ENCODE results near the gene MAMLD1.

DNA sequence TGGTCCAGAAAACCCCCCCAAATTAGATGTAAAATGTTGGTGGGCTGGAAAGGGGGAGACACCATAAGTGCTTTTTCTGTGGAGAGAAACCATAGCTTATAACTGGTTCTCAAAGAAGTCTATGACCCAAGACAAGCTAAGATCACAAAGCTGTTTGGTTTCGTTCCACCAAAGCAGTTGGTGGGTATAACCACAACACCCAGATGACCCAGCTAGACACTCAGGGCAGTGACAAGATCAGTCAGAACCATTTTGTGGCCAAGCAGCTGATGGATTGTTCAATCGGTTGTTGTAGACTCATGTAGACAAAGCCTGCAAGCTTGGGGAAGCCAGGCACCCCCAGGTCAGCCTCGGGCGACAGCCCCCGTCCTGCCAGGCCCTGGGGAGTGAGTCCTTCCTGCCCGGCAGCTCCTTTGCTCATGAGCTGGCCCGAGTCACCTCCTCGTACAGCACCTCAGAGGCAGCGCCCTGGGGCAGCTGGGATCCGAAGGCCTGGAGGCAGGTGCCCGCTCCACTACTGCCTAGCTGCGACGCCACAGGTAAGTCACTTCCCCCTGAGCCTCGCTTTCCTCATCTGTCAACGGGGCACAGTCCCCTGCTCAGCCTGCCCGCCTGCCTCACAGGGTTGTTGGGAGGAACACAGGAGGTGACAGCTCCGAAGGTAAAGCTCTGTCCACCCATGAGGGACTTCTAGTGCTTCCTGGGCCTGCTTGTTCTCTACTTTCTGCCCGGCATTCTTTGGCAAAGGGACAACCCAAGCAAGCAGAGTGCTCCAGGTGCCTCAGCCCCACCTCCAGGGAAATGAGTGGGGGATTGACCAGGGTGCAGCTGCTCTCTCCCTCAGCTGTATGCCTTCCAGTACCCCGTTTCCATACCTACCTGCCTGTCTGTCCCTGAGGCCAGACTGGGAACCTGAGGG is 140.1 kb downstream of the MAMLD1 start:
- TF ChIP-seq, protein P1, sequence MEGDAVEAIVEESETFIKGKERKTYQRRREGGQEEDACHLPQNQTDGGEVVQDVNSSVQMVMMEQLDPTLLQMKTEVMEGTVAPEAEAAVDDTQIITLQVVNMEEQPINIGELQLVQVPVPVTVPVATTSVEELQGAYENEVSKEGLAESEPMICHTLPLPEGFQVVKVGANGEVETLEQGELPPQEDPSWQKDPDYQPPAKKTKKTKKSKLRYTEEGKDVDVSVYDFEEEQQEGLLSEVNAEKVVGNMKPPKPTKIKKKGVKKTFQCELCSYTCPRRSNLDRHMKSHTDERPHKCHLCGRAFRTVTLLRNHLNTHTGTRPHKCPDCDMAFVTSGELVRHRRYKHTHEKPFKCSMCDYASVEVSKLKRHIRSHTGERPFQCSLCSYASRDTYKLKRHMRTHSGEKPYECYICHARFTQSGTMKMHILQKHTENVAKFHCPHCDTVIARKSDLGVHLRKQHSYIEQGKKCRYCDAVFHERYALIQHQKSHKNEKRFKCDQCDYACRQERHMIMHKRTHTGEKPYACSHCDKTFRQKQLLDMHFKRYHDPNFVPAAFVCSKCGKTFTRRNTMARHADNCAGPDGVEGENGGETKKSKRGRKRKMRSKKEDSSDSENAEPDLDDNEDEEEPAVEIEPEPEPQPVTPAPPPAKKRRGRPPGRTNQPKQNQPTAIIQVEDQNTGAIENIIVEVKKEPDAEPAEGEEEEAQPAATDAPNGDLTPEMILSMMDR (IDR thresholded peaks at IDR 0.05): no peak
- no peak for TF ChIP-seq POLR2A (IDR thresholded peaks at IDR 0.05)

All from body of pancreas (tissue), 4 donors.